Measurements from ENCODE around the gene TM9SF4. TPM values are rescaled to one million over a fixed set of nuclear protein-coding genes. Genes with fewer than 3 reads are reported as not detected.

TM9SF4 gene
- polyA plus RNA-seq, 6 donors from 2014 or later, result 28.4 to 44.0 (median 31.6) TPM

- DNase-seq, result no peak
- Mint-ChIP-seq H3K4me3 (no peak overlapping the region), H3K27me3 (no peaks in the 10 kb centered on the region), H3K27ac (peak overlapping the region in 3 of 6 donors; percentile 6 to 78 (median 16)), H3K9me3 (no peaks in the 10 kb centered on the region), H3K36me3 (peaks cover 0 to 21% of the 10 kb centered on the region in 2 donors), H3K4me1 (peaks cover 0 to 5% (median 4%) of the 10 kb centered on the region in 3 donors)
- no peak for ATAC-seq (ENCODE audit: low read depth in 2 of 2)
These were observed 32.3 kb upstream of the TM9SF4 start for GRCh38 chr20:32077190-32077589.

GRCh38 chr20:32078322-32078721 is 31.2 kb upstream of the TM9SF4 start:
- ATAC-seq (ENCODE audit: low read depth in 2 of 2), result no peak
- no peaks in the 10 kb centered on the region for H3K27me3 Mint-ChIP-seq
- peaks cover 0 to 5% (median 4%) of the 10 kb centered on the region in 3 donors for H3K4me1 Mint-ChIP-seq
- H3K27ac Mint-ChIP-seq, result no peak overlapping the region
- H3K36me3 Mint-ChIP-seq, result peaks cover 0 to 21% of the 10 kb centered on the region in 2 donors
- no peaks in the 10 kb centered on the region for H3K9me3 Mint-ChIP-seq
- DNase-seq, result no peak
- no peak overlapping the region for H3K4me3 Mint-ChIP-seq

- H3K36me3 Mint-ChIP-seq, result peaks cover 0 to 21% of the 10 kb centered on the region in 2 donors
These were observed 30.7 kb upstream of the TM9SF4 start for GRCh38 chr20:32078791-32079190.

GRCh38 chr20:32079655-32080109 is 29.8 kb upstream of the TM9SF4 start:
- no peak for ATAC-seq (ENCODE audit: low read depth in 2 of 2)
- H3K27ac Mint-ChIP-seq, result no peak overlapping the region
- H3K4me3 Mint-ChIP-seq, result no peak overlapping the region
- peaks cover 0 to 21% of the 10 kb centered on the region in 2 donors for H3K36me3 Mint-ChIP-seq
- no peaks in the 10 kb centered on the region for H3K27me3 Mint-ChIP-seq
- H3K4me1 Mint-ChIP-seq, result peaks cover 0 to 5% (median 4%) of the 10 kb centered on the region in 3 donors
- no peaks in the 10 kb centered on the region for H3K9me3 Mint-ChIP-seq
- DNase-seq, result no peak

More at GRCh38 chr20:32078791-32079190, 30.7 kb upstream of the TM9SF4 start:
- ATAC-seq (ENCODE audit: low read depth in 2 of 2) (no peak), DNase-seq (no peak)
- no peaks in the 10 kb centered on the region for H3K9me3 Mint-ChIP-seq
- no peak overlapping the region for H3K4me3 Mint-ChIP-seq
- no peaks in the 10 kb centered on the region for H3K27me3 Mint-ChIP-seq
- peaks cover 0 to 5% (median 4%) of the 10 kb centered on the region in 3 donors for H3K4me1 Mint-ChIP-seq
- no peak overlapping the region for H3K27ac Mint-ChIP-seq

GRCh38 chr20:32080783-32081182 is 28.7 kb upstream of the TM9SF4 start:
- ATAC-seq (ENCODE audit: low read depth in 2 of 2) (no peak), DNase-seq (no peak)
- Mint-ChIP-seq H3K36me3 (peaks cover 0 to 15% of the 10 kb centered on the region in 2 donors), H3K9me3 (no peaks in the 10 kb centered on the region), H3K27me3 (no peaks in the 10 kb centered on the region), H3K27ac (no peak overlapping the region), H3K4me3 (no peak overlapping the region), H3K4me1 (peaks cover 0 to 5% (median 4%) of the 10 kb centered on the region in 3 donors)

- ATAC-seq (ENCODE audit: low read depth in 2 of 2) (no peak), DNase-seq (no peak)
- no peaks in the 10 kb centered on the region for H3K27me3 Mint-ChIP-seq
- H3K27ac Mint-ChIP-seq, result no peak overlapping the region
- H3K4me3 Mint-ChIP-seq, result no peak overlapping the region
- H3K36me3 Mint-ChIP-seq, result no peaks in the 10 kb centered on the region
- no peaks in the 10 kb centered on the region for H3K9me3 Mint-ChIP-seq
- no peaks in the 10 kb centered on the region for H3K4me1 Mint-ChIP-seq
These were observed 26.0 kb upstream of the TM9SF4 start for GRCh38 chr20:32083469-32083868.

- Mint-ChIP-seq H3K36me3 (no peaks in the 10 kb centered on the region), H3K4me1 (peaks cover 0 to 8% (median 7%) of the 10 kb centered on the region in 3 donors), H3K9me3 (no peaks in the 10 kb centered on the region), H3K4me3 (no peak overlapping the region), H3K27me3 (no peaks in the 10 kb centered on the region), H3K27ac (no peak overlapping the region)
- no peak for DNase-seq
- no peak for ATAC-seq (ENCODE audit: low read depth in 2 of 2)
These were observed 22.4 kb upstream of the TM9SF4 start for GRCh38 chr20:32087070-32087469.

- Mint-ChIP-seq H3K27me3 (no peaks in the 10 kb centered on the region), H3K4me3 (no peak overlapping the region), H3K9me3 (no peaks in the 10 kb centered on the region), H3K36me3 (no peaks in the 10 kb centered on the region), H3K27ac (no peak overlapping the region), H3K4me1 (peaks cover 0 to 8% (median 7%) of the 10 kb centered on the region in 3 donors)
- ATAC-seq (ENCODE audit: low read depth in 2 of 2) (no peak), DNase-seq (no peak)
These were observed 20.8 kb upstream of the TM9SF4 start for GRCh38 chr20:32088759-32089158.

- H3K36me3 Mint-ChIP-seq, result peaks cover 0 to 4% of the 10 kb centered on the region in 2 donors
These were observed 19.7 kb upstream of the TM9SF4 start for GRCh38 chr20:32089637-32090362.

GRCh38 chr20:32091888-32092346 is 17.6 kb upstream of the TM9SF4 start:
- peaks cover 0 to 4% of the 10 kb centered on the region in 2 donors for H3K36me3 Mint-ChIP-seq
- no peak overlapping the region for H3K4me3 Mint-ChIP-seq
- H3K27ac Mint-ChIP-seq, result peak overlapping the region in 1 of 6 donors; percentile 42

More at GRCh38 chr20:32089637-32090362, 19.7 kb upstream of the TM9SF4 start:
- peak overlapping the region in 1 of 6 donors; percentile 82 for H3K27ac Mint-ChIP-seq
- no peak for ATAC-seq (ENCODE audit: low read depth in 2 of 2)
- no peaks in the 10 kb centered on the region for H3K9me3 Mint-ChIP-seq
- H3K27me3 Mint-ChIP-seq, result no peaks in the 10 kb centered on the region
- peak overlapping the region in 1 of 8 donors; percentile 37 for H3K4me3 Mint-ChIP-seq
- peaks cover 0 to 8% (median 7%) of the 10 kb centered on the region in 3 donors for H3K4me1 Mint-ChIP-seq
- no peak for DNase-seq

GRCh38 chr20:32098786-32099185 is 10.7 kb upstream of the TM9SF4 start:
- no peaks in the 10 kb centered on the region for H3K9me3 Mint-ChIP-seq
- H3K4me1 Mint-ChIP-seq, result no peaks in the 10 kb centered on the region
- peak overlapping the region in 1 of 6 donors; percentile 34 for H3K27ac Mint-ChIP-seq
- ATAC-seq (ENCODE audit: low read depth in 2 of 2), result no peak
- H3K4me3 Mint-ChIP-seq, result no peak overlapping the region
- H3K36me3 Mint-ChIP-seq, result peaks cover 11 to 17% of the 10 kb centered on the region in 2 donors
- DNase-seq, result no peak
- H3K27me3 Mint-ChIP-seq, result no peaks in the 10 kb centered on the region

More at GRCh38 chr20:32091888-32092346, 17.6 kb upstream of the TM9SF4 start:
- no peaks in the 10 kb centered on the region for H3K27me3 Mint-ChIP-seq
- peak; percentile 75 to 82 for ATAC-seq (ENCODE audit: low read depth in 2 of 2)
- peak; percentile 72 for DNase-seq
- H3K9me3 Mint-ChIP-seq, result no peaks in the 10 kb centered on the region
- H3K4me1 Mint-ChIP-seq, result peaks cover 0 to 8% (median 7%) of the 10 kb centered on the region in 3 donors

- no peak for DNase-seq
- H3K27ac Mint-ChIP-seq, result peak overlapping the region in 5 of 6 donors; percentile 97 to 100 (median 100)
These were observed 611 bp upstream of the TM9SF4 start for GRCh38 chr20:32108814-32109391.

GRCh38 chr20:32110173-32110704 is 725 bp downstream of the TM9SF4 start:
- H3K4me1 Mint-ChIP-seq, result peaks cover 36 to 38% (median 37%) of the 10 kb centered on the region in 3 donors

More at GRCh38 chr20:32108814-32109391, 611 bp upstream of the TM9SF4 start:
- no peak for ATAC-seq (ENCODE audit: low read depth in 2 of 2)
- no peaks in the 10 kb centered on the region for H3K36me3 Mint-ChIP-seq
- peaks cover 24 to 30% (median 29%) of the 10 kb centered on the region in 3 donors for H3K4me1 Mint-ChIP-seq
- peaks cover 0 to 1% (median 0%) of the 10 kb centered on the region in 7 donors for H3K9me3 Mint-ChIP-seq
- H3K4me3 Mint-ChIP-seq, result peak overlapping the region in 7 of 8 donors; percentile 77 to 100 (median 98)
- no peaks in the 10 kb centered on the region for H3K27me3 Mint-ChIP-seq

More at GRCh38 chr20:32110173-32110704, 725 bp downstream of the TM9SF4 start:
- H3K4me3 Mint-ChIP-seq, result peak overlapping the region; percentile 77 to 100 (median 97)
- peak overlapping the region; percentile 97 to 100 (median 100) for H3K27ac Mint-ChIP-seq
- no peaks in the 10 kb centered on the region for H3K27me3 Mint-ChIP-seq
- peaks cover 0 to 1% (median 0%) of the 10 kb centered on the region in 7 donors for H3K9me3 Mint-ChIP-seq
- no peak for ATAC-seq (ENCODE audit: low read depth in 2 of 2)
- peak; percentile 1 for DNase-seq
- H3K36me3 Mint-ChIP-seq, result no peaks in the 10 kb centered on the region
